Activated naive CD4-positive, alpha-beta T cell treated with anti-CD3 and anti-CD28 coated beads for 36 hours (primary cell): Measurements from ENCODE around the gene DAB1. TPM values are rescaled to one million over a fixed set of nuclear protein-coding genes. Genes with fewer than 3 reads are reported as not detected.

Experiments used
- CTCF ChIA-PET: fragments of 350-600 bp; sonication (Branson Sonifier 250); formaldehyde crosslinking; loops from one replicate; lab custom pipeline; 2021; ENCODE audit warnings: antibody characterized with exemption; lab: Charles Lee
- DNase-seq: peaks from one replicate; pipeline ENCODE4 v3.0.0-alpha.2; 2020
- H3K27ac Mint-ChIP-seq: one replicate; pipeline ENCODE4 v1.8.0; 2021; ENCODE audit warnings: mild to moderate bottlenecking, mixed read lengths
- H3K27me3 Mint-ChIP-seq: one replicate; pipeline ENCODE4 v1.8.0; 2021; ENCODE audit warnings: low read depth, mixed read lengths
- H3K36me3 Mint-ChIP-seq: one replicate; pipeline ENCODE4 v1.8.0; 2021; ENCODE audit warnings: low read depth, mixed read lengths
- H3K4me1 Mint-ChIP-seq: one replicate; pipeline ENCODE4 v1.8.0; 2021; ENCODE audit warnings: low read depth, mixed read lengths
- H3K4me3 Mint-ChIP-seq: one replicate; pipeline ENCODE4 v1.8.0; 2021; ENCODE audit warnings: mild to moderate bottlenecking, moderate library complexity, mixed read lengths
- H3K9me3 Mint-ChIP-seq: one replicate; pipeline ENCODE4 v1.8.0; 2021; ENCODE audit warnings: mixed read lengths
- intact Hi-C: fragments of 100-400 bp; cut with micrococcal nuclease; formaldehyde crosslinking; loops from one replicate; pipeline ENCODE4 v1.15.1; 2023
- total RNA-seq, 2 experiments: library from RNA; stranded (reverse); gene quantifications; one replicate each; pipeline ENCODE4 v1.2.3, GENCODE V29; 2021

The DAB1 gene
- total RNA-seq, 2 experiments from 2014 or later = not detected

DNA sequence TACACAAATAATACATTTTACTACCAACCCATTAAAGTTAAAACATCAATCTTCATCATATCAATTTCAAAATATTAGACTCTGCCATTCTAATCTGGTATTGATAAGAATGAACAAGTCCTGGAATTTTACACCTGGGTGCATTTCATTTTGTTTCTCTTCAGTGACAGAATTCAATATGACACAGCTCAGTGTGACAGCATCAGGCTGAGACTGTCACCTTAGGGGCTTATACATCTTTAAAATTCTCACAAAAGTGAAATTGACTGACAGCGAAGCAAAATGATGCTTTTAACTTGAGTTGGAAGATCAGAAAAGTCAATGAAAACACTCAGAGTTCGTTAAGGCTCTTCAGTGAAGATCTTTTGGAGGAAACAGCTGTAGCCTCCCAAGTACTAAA is 213.0 kb downstream of the DAB1 start:
- Mint-ChIP-seq H3K4me3 (no peak overlapping the region), H3K27me3 (peaks cover 2% of the 10 kb centered on the region), H3K36me3 (no peaks in the 10 kb centered on the region), H3K27ac (no peak overlapping the region), H3K4me1 (no peaks in the 10 kb centered on the region), H3K9me3 (no peaks in the 10 kb centered on the region)
- CTCF ChIA-PET = no interaction called here
- no peak for DNase-seq
- intact Hi-C loops = no loop called here

DNA sequence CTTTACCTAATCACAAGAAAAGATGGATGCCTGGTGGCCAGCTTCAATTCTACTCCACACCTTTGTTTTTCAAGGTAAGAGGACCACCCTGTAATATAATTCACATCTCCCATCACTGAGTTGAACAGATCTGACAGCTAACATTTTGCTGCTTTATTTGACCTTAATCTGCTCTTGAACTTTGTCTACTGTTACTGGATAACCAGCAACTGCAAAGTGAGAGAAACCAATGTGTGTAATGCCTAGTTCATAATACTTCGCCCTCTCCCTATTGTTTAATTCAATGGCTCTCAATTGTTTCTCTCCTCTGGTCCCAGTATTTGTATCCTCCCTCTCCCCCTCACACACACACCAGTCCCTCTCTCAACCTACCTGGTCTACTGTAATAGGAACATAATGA is 214.4 kb downstream of the DAB1 start:
- H3K27me3 Mint-ChIP-seq = peaks cover 2% of the 10 kb centered on the region
- H3K4me1 Mint-ChIP-seq = no peaks in the 10 kb centered on the region
- no peaks in the 10 kb centered on the region for H3K36me3 Mint-ChIP-seq
- H3K27ac Mint-ChIP-seq = no peak overlapping the region
- H3K9me3 Mint-ChIP-seq = no peaks in the 10 kb centered on the region
- no peak for DNase-seq
- intact Hi-C loops = no loop called here
- CTCF ChIA-PET = no interaction called here
- no peak overlapping the region for H3K4me3 Mint-ChIP-seq

DNA sequence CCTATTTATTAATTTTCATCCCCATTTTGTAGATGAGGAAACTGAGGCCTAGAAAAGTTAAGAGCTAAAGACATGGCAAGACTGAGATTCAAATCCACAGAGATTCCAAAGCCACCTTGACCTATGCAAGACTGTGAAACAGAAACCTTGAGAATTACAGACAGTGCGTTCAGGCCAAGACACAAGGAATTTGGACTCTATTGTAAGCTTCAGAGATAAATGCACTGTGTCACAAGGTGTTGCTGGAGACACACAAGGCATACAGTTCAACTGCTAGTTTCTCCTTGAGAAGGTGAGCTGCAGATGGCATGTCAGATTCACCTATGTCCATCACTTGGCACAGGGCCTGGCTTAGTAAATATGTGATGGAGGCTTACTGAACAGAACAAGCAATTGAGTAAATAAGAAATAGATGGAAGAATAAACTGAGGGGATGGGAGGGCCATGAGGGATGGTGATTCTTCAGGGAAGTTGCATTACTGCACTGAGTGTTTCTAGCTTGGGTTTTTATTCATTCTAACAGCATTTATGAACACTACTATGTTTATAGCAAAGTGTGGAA is 215.0 kb downstream of the DAB1 start:
- Mint-ChIP-seq H3K9me3 (no peaks in the 10 kb centered on the region), H3K4me3 (no peak overlapping the region), H3K27me3 (peaks cover 2% of the 10 kb centered on the region), H3K36me3 (no peaks in the 10 kb centered on the region), H3K27ac (no peak overlapping the region), H3K4me1 (no peaks in the 10 kb centered on the region)
- CTCF ChIA-PET = no interaction called here
- intact Hi-C loops = no loop called here
- DNase-seq = no peak

DNA sequence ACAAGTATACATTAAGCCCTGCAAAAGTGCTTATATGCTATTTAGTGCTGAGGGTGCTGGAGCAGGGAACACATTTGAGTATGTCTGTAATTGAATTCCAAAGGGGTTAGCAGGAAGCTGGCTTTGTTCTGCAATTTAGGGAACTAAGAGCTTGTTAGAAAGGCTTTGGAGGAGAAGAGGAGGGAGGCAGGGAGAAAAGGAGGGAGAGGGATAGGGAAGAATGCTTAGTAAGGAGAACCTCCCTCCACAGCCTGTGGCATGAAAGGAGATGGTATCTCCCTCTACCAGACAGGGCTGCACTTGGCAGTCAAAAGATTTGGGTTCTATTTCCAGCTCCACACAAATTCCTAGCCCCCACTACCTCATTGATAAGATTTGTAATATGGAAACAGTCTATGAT is 217.8 kb downstream of the DAB1 start:
- Mint-ChIP-seq H3K27ac (no peak overlapping the region), H3K9me3 (no peaks in the 10 kb centered on the region), H3K4me1 (no peaks in the 10 kb centered on the region), H3K27me3 (peaks cover 3% of the 10 kb centered on the region), H3K4me3 (no peak overlapping the region), H3K36me3 (no peaks in the 10 kb centered on the region)
- intact Hi-C loops = no loop called here
- no peak for DNase-seq
- CTCF ChIA-PET = no interaction called here

DNA sequence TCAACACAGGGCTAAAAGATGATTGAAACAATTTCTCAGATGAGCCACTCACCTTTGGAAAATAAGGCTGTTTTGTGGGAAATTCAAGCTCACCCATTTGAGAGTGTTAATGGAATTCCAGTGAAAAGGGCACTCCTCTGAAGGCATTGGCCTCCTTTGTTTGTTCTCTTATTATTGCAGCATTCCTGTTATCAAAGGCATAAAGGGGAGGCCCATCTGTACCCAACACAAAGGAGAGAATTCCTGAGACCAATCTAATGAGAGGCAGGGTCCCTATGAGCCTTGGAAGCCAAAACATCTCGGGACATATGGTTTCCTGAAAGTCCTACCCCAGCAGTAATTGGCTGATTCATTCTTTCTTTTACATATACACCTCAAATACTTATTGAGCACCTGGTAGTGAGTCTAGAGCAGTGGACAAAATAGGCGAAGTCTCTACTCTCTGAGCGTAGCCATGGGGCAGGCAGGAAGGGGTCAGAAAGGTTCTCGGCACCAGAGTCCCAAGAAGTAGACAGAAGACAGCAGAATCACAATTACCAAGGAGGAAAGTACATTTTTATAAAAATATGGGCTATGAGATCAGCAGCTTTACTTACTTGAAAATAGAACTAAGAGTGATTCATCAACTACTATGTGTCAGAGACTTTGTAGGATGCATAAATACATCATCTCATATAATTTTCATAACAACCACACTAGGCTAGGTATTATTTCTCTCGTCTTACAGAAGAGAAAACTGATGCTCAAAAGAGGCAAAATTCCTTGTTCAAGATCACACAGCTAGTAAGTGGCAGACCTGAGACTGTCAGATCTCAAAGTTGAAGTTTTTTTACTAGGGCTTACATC is 218.7 kb downstream of the DAB1 start:
- H3K36me3 Mint-ChIP-seq = no peaks in the 10 kb centered on the region
- H3K4me1 Mint-ChIP-seq = no peaks in the 10 kb centered on the region
- no peak overlapping the region for H3K27ac Mint-ChIP-seq
- H3K27me3 Mint-ChIP-seq = peaks cover 3% of the 10 kb centered on the region
- H3K9me3 Mint-ChIP-seq = no peaks in the 10 kb centered on the region
- intact Hi-C loops = no loop called here
- no peak for DNase-seq
- H3K4me3 Mint-ChIP-seq = no peak overlapping the region
- CTCF ChIA-PET = no interaction called here

DNA sequence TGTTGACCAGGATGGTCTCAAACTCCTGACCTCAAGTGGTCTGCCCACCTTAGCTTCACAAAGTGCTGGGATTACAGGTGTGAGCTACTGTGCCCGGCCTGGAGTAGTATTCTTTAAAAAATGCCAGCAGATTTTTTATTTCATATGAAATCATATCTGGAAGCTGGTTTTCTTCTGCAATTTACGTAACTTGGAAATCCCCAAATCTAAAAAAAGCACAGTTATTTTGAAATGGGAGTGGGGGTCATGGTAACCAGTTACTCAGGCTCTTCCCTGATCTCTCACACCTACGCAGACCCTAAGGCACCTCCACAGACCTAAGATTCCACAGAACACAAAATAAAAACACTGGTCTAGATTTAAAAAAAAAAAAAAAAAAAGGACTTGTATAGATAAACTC is 219.8 kb downstream of the DAB1 start:
- CTCF ChIA-PET = no interaction called here
- no peaks in the 10 kb centered on the region for H3K9me3 Mint-ChIP-seq
- H3K4me1 Mint-ChIP-seq = no peaks in the 10 kb centered on the region
- no peaks in the 10 kb centered on the region for H3K36me3 Mint-ChIP-seq
- peaks cover 3% of the 10 kb centered on the region for H3K27me3 Mint-ChIP-seq
- intact Hi-C loops = no loop called here
- no peak for DNase-seq
- no peak overlapping the region for H3K4me3 Mint-ChIP-seq
- no peak overlapping the region for H3K27ac Mint-ChIP-seq

DNA sequence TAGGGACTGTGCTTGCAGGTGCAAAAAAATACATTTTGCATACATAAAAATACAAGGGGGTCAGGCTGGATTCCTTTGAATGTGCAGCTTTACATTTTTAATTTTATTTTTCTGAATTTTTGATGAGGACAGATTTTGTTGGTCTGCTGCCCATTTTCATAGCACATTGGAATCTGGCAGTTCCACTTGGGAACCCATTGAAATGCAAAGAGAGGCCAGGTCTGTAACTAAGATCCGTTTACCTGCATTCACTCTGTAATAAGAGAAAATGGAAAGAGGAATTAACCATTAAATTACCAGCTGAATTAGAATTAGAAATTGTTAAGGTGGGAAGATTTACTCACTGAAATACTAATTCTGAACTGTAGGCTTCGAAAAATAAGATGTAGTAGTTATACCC is 221.6 kb downstream of the DAB1 start:
- H3K9me3 Mint-ChIP-seq = no peaks in the 10 kb centered on the region
- H3K36me3 Mint-ChIP-seq = no peaks in the 10 kb centered on the region
- intact Hi-C loops = no loop called here
- H3K4me3 Mint-ChIP-seq = no peak overlapping the region
- DNase-seq = no peak
- H3K27ac Mint-ChIP-seq = no peak overlapping the region
- H3K4me1 Mint-ChIP-seq = no peaks in the 10 kb centered on the region
- peaks cover 3% of the 10 kb centered on the region for H3K27me3 Mint-ChIP-seq
- CTCF ChIA-PET = no interaction called here

DNA sequence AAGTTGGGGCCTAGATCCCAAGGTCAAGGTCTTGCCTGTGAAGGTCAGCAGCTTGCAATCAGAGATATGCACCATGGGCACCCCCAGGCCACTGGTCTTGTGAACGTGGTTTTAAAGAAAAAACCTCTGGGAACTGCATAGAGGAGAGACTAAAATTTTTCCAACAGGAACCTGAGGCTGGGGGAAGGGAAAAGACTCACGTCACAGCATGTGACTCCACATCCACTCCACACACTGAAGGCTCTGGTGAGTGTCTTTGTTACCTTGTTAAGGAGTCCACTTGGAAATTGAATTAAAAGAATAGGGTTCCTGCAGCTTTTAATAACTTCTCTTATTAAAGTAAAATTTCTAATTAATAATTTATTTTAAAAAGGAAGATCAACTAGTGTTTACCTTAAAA is 224.9 kb downstream of the DAB1 start:
- Mint-ChIP-seq H3K4me3 (no peak overlapping the region), H3K27me3 (peaks cover 10% of the 10 kb centered on the region), H3K36me3 (no peaks in the 10 kb centered on the region), H3K9me3 (no peaks in the 10 kb centered on the region), H3K27ac (no peak overlapping the region), H3K4me1 (no peaks in the 10 kb centered on the region)
- CTCF ChIA-PET = no interaction called here
- DNase-seq = no peak
- intact Hi-C loops = no loop called here

DNA sequence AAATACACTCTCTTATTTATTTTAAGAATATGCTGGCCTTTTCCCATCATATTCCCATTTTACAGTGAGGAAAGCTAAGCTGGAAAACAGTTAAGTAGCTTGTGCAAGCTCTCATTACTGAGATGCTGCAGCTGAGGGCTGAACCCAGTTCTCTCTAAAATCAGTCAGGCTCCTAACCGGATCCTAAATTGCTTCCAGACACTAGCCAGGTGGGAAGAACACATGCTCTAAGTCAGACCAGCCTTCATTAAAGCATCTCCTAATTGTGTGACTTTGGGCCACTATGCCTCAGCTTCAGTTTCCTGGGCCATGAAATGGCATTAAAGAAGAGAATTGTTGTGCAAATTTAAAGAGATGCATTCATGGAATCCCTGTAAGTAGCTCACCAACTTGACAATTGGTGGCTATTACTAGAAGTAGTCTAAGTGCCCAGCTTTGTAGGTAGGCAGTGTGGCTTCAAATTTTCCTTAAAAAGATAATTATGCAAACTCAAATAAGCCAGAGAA is 228.4 kb downstream of the DAB1 start:
- intact Hi-C loops = no loop called here
- H3K4me3 Mint-ChIP-seq = no peak overlapping the region

DNA sequence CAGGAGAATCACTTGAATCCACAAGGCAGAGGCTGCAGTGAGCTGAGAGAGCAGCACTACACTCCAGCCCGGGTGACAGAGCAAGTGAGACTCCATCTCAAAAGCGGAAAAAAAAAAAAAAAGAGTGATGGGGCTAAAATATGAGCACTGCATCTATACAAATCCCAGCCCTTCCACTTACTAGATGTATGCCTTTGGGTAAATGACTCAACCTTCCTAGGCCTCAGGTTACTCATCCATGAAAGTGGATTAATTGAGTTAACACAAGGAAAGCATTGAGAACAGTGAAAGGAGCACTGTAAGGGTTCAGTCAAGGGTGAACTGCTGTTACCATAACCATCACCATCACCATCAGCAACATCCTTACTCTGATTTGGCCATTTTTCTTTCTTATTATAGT is 231.6 kb downstream of the DAB1 start:
- Mint-ChIP-seq H3K9me3 (peaks cover 2% of the 10 kb centered on the region), H3K4me1 (no peaks in the 10 kb centered on the region), H3K36me3 (no peaks in the 10 kb centered on the region), H3K27me3 (peaks cover 6% of the 10 kb centered on the region), H3K27ac (no peak overlapping the region), H3K4me3 (no peak overlapping the region)
- CTCF ChIA-PET = no interaction called here
- no peak for DNase-seq
- intact Hi-C loops = no loop called here

More for the DNA sequence above, 228.4 kb downstream of the DAB1 start:
- H3K4me1 Mint-ChIP-seq = no peaks in the 10 kb centered on the region
- no peak for DNase-seq
- H3K27me3 Mint-ChIP-seq = peaks cover 6% of the 10 kb centered on the region
- no peak overlapping the region for H3K27ac Mint-ChIP-seq
- H3K36me3 Mint-ChIP-seq = no peaks in the 10 kb centered on the region
- CTCF ChIA-PET = interaction anchor here (0.6 kb wide), 1 partner anchor 15 kb away, joined by 3 read pairs; no protein-coding TSS in a partner anchor
- H3K9me3 Mint-ChIP-seq = no peaks in the 10 kb centered on the region

DNA sequence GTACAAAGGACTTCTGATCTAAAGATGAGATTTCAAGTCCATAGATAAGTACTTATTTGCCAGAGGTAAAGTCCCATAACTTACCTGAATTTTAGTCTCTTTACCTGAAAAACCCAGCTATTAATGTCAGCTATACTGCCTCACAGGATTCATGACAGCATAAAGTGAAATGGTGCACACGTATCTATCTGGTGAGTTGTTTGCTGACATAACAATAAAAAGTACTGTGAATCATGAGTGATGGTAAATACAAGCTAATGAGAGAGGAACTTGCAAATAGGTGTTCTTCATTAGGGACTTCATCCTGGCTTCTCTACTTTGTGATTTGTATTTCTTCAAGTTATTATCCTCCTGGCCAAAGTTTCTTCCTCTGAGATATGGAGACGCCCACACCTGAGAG is 233.0 kb downstream of the DAB1 start:
- intact Hi-C loops = no loop called here
- H3K4me1 Mint-ChIP-seq = no peaks in the 10 kb centered on the region
- CTCF ChIA-PET = no interaction called here
- peaks cover 6% of the 10 kb centered on the region for H3K27me3 Mint-ChIP-seq
- no peak overlapping the region for H3K27ac Mint-ChIP-seq
- no peaks in the 10 kb centered on the region for H3K36me3 Mint-ChIP-seq
- H3K9me3 Mint-ChIP-seq = peaks cover 2% of the 10 kb centered on the region
- H3K4me3 Mint-ChIP-seq = no peak overlapping the region
- DNase-seq = no peak

DNA sequence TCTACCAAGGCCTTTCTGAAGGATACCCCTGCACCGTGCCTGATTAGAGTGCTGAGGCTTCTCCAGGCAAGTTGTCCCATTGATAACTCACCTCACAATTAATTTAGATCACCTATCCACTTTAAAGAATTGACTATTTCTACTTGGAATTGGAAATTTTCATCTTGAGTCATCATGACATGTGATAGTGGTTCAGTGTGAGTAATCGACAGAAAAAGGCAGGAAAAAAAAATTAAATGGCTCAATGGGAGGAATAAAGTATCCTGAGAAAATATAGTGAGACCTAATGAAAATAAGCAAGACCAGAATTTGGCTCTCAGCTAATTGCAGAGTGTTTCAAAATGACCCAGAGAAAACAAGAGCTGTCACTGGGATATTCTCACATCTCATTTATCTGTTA is 235.7 kb downstream of the DAB1 start:
- intact Hi-C loops = no loop called here
- Mint-ChIP-seq H3K27me3 (no peaks in the 10 kb centered on the region), H3K27ac (no peak overlapping the region), H3K4me1 (no peaks in the 10 kb centered on the region), H3K36me3 (no peaks in the 10 kb centered on the region), H3K9me3 (peaks cover 2% of the 10 kb centered on the region), H3K4me3 (no peak overlapping the region)
- DNase-seq = no peak
- CTCF ChIA-PET = no interaction called here

DNA sequence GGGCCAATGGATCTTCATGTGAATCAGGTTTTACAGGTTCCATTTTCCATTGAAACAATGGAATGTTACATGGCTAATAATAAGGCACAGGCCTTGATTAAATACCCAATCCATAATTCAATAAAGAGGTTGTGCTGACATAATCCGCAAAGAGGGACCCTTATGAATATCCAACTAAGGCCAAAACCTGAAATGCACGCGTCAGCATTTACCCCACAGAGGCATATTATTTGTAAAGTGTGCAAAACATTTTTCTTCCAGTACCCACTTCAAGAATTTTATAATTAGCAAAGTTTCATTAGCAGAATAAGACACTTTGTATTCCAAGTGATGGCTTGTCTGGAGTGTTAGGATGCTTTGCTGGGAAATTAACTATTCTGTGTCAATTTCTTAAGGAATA is 237.4 kb downstream of the DAB1 start:
- H3K4me3 Mint-ChIP-seq = no peak overlapping the region
- no peak for DNase-seq
- no peak overlapping the region for H3K27ac Mint-ChIP-seq
- intact Hi-C loops = no loop called here
- H3K4me1 Mint-ChIP-seq = no peaks in the 10 kb centered on the region
- H3K9me3 Mint-ChIP-seq = peaks cover 2% of the 10 kb centered on the region
- CTCF ChIA-PET = no interaction called here
- H3K27me3 Mint-ChIP-seq = no peaks in the 10 kb centered on the region
- no peaks in the 10 kb centered on the region for H3K36me3 Mint-ChIP-seq
